ENCODE results near the gene RNF11.

GRCh38 chr1:51230501-51231078 is 5.5 kb upstream of the RNF11 start:
- no peak for TF ChIP-seq CTCF (IDR thresholded peaks at IDR 0.05)
- TF ChIP-seq POLR2A (IDR thresholded peaks at IDR 0.05), result no peak
- TF ChIP-seq POLR2AphosphoS5 (IDR thresholded peaks at IDR 0.05), result no peak

All from prostate gland (tissue), 2 donors.